WTC11 (cell line): ENCODE measurements around the gene LRRFIP2.

Experiments
- CREB1 ChIP-seq: sonication (generic); formaldehyde crosslinking; IDR thresholded peaks from 2 replicates; pipeline ENCODE4 v1.8.0; 2023; ENCODE audit warnings: mild to moderate bottlenecking, missing genetic modification reagents
- GTF2I ChIP-seq: fragments of 250-450 bp; sonication (Bioruptor Pico); conservative IDR thresholded peaks from 2 replicates; pipeline ENCODE4 v1.4.0; 2021; ENCODE audit warnings: mild to moderate bottlenecking
- JUN ChIP-seq: sonication (generic); formaldehyde crosslinking; IDR thresholded peaks from 2 replicates; pipeline ENCODE4 v1.8.0; 2023; ENCODE audit warnings: mild to moderate bottlenecking, missing genetic modification reagents
- SP1 ChIP-seq: sonication (generic); formaldehyde crosslinking; conservative IDR thresholded peaks from 2 replicates; pipeline ENCODE4 v1.8.1; 2022; ENCODE audit warnings: missing genetic modification reagents
- TP53 ChIP-seq: sonication (generic); formaldehyde crosslinking; IDR thresholded peaks from 2 replicates; pipeline ENCODE4 v1.8.1; 2023; ENCODE audit warnings: mild to moderate bottlenecking, missing genetic modification reagents
- ZNF263 ChIP-seq: sonication (generic); formaldehyde crosslinking; IDR thresholded peaks from 2 replicates; pipeline ENCODE4 v1.8.1; 2022; ENCODE audit warnings: low read depth, mild to moderate bottlenecking, moderate library complexity, missing genetic modification reagents
- TF ChIP-seq, protein P1 (sequence below): sonication (generic); formaldehyde crosslinking; IDR thresholded peaks from 2 replicates; pipeline ENCODE4 v1.8.0; 2022; ENCODE audit warnings: mild to moderate bottlenecking, missing genetic modification reagents
- TF ChIP-seq, protein P2 (sequence below): fragments of 200-600 bp; IDR thresholded peaks from 2 replicates; pipeline ENCODE4 v1.8.0; 2022; ENCODE audit warnings: antibody characterized with exemption
- TF ChIP-seq, protein P3 (sequence below): sonication (generic); formaldehyde crosslinking; IDR thresholded peaks from 2 replicates; pipeline ENCODE4 v1.8.0; 2023; ENCODE audit warnings: missing genetic modification reagents

DNA sequence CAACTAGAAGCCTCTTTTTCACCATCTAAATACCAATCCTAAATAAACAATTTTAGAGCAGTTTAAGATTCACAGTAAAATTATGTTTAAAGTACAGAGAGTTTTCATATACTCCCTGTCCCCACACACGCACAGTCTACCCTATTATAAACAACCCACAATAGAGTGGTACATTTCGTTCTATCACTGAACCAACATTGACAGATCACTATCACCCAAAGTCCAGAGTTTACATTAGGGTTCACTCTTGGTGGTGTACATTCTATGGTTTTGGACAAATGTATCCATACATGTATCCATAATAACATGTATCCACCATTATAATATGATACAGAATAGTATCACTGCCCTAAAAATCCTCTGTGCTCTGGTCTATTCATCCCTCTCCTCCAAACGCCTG lies 92.1 kb downstream of the LRRFIP2 start:
- TF ChIP-seq, protein P1, sequence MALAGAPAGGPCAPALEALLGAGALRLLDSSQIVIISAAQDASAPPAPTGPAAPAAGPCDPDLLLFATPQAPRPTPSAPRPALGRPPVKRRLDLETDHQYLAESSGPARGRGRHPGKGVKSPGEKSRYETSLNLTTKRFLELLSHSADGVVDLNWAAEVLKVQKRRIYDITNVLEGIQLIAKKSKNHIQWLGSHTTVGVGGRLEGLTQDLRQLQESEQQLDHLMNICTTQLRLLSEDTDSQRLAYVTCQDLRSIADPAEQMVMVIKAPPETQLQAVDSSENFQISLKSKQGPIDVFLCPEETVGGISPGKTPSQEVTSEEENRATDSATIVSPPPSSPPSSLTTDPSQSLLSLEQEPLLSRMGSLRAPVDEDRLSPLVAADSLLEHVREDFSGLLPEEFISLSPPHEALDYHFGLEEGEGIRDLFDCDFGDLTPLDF (CRISPR knock-in tag): no peak
- TF ChIP-seq, protein P2, sequence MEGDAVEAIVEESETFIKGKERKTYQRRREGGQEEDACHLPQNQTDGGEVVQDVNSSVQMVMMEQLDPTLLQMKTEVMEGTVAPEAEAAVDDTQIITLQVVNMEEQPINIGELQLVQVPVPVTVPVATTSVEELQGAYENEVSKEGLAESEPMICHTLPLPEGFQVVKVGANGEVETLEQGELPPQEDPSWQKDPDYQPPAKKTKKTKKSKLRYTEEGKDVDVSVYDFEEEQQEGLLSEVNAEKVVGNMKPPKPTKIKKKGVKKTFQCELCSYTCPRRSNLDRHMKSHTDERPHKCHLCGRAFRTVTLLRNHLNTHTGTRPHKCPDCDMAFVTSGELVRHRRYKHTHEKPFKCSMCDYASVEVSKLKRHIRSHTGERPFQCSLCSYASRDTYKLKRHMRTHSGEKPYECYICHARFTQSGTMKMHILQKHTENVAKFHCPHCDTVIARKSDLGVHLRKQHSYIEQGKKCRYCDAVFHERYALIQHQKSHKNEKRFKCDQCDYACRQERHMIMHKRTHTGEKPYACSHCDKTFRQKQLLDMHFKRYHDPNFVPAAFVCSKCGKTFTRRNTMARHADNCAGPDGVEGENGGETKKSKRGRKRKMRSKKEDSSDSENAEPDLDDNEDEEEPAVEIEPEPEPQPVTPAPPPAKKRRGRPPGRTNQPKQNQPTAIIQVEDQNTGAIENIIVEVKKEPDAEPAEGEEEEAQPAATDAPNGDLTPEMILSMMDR: no peak
- TF ChIP-seq GTF2I (CRISPR knock-in tag) (no peak), JUN (CRISPR knock-in tag) (no peak), CREB1 (CRISPR knock-in tag) (no peak), SP1 (CRISPR knock-in tag) (no peak), TP53 (no peak), ZNF263 (CRISPR knock-in tag) (no peak)
- TF ChIP-seq, protein P3, sequence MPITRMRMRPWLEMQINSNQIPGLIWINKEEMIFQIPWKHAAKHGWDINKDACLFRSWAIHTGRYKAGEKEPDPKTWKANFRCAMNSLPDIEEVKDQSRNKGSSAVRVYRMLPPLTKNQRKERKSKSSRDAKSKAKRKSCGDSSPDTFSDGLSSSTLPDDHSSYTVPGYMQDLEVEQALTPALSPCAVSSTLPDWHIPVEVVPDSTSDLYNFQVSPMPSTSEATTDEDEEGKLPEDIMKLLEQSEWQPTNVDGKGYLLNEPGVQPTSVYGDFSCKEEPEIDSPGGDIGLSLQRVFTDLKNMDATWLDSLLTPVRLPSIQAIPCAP (CRISPR knock-in tag): no peak
